ENCODE measurements around the gene ENDOG.

ENDOG gene

GRCh38 chr9:128802482-128802881 lies 15.8 kb upstream of the ENDOG start:
- no peaks in the 10 kb centered on the region for H3K4me1 ChIP-seq (ENCODE audit: insufficient read depth, insufficient read length)
- DNase-seq (ENCODE audit: low read depth, low spot score) = no peak
- peaks cover 79% of the 10 kb centered on the region for H3K36me3 ChIP-seq (ENCODE audit: insufficient read depth, insufficient read length, low read length)
- H3K4me3 ChIP-seq (ENCODE audit: insufficient read length, low read depth) = no peak overlapping the region
- no peak overlapping the region for H3K9ac ChIP-seq (ENCODE audit: insufficient read length, low read depth)
- H3K27me3 ChIP-seq (ENCODE audit: insufficient read depth, insufficient read length) = no peaks in the 10 kb centered on the region
- TF ChIP-seq ZNF274 (IDR thresholded peaks at IDR 0.05; ENCODE audit: low read depth, low read length) = no peak
- no peak for TF ChIP-seq YY1 (IDR thresholded peaks at IDR 0.05; ENCODE audit: insufficient read depth, insufficient read length)
- no peak for TF ChIP-seq SUZ12 (IDR thresholded peaks at IDR 0.05; ENCODE audit: extremely low read depth, insufficient read depth, insufficient read length)
- no peaks in the 10 kb centered on the region for H3K9me3 ChIP-seq (ENCODE audit: insufficient read depth, low read length)

GRCh38 chr9:128805661-128806060 lies 12.6 kb upstream of the ENDOG start:
- Histone ChIP-seq H3K9ac (ENCODE audit: insufficient read length, low read depth) (no peak overlapping the region), H3K27me3 (ENCODE audit: insufficient read depth, insufficient read length) (no peaks in the 10 kb centered on the region), H3K4me1 (ENCODE audit: insufficient read depth, insufficient read length) (no peaks in the 10 kb centered on the region), H3K4me3 (ENCODE audit: insufficient read length, low read depth) (no peak overlapping the region), H3K9me3 (ENCODE audit: insufficient read depth, low read length) (no peaks in the 10 kb centered on the region), H3K36me3 (ENCODE audit: insufficient read depth, insufficient read length, low read length) (peaks cover 71% of the 10 kb centered on the region)
- TF ChIP-seq ZNF274 (IDR thresholded peaks at IDR 0.05; ENCODE audit: low read depth, low read length) (no peak), YY1 (IDR thresholded peaks at IDR 0.05; ENCODE audit: insufficient read depth, insufficient read length) (no peak), SUZ12 (IDR thresholded peaks at IDR 0.05; ENCODE audit: extremely low read depth, insufficient read depth, insufficient read length) (no peak)
- DNase-seq (ENCODE audit: low read depth, low spot score) = no peak

GRCh38 chr9:128807827-128808226 lies 10.5 kb upstream of the ENDOG start:
- Histone ChIP-seq H3K4me1 (ENCODE audit: insufficient read depth, insufficient read length) (no peaks in the 10 kb centered on the region), H3K9me3 (ENCODE audit: insufficient read depth, low read length) (no peaks in the 10 kb centered on the region), H3K27me3 (ENCODE audit: insufficient read depth, insufficient read length) (no peaks in the 10 kb centered on the region), H3K36me3 (ENCODE audit: insufficient read depth, insufficient read length, low read length) (peaks cover 56% of the 10 kb centered on the region), H3K4me3 (ENCODE audit: insufficient read length, low read depth) (no peak overlapping the region), H3K9ac (ENCODE audit: insufficient read length, low read depth) (no peak overlapping the region)
- DNase-seq (ENCODE audit: low read depth, low spot score) = no peak
- TF ChIP-seq SUZ12 (IDR thresholded peaks at IDR 0.05; ENCODE audit: extremely low read depth, insufficient read depth, insufficient read length) = no peak
- TF ChIP-seq ZNF274 (IDR thresholded peaks at IDR 0.05; ENCODE audit: low read depth, low read length) = no peak
- TF ChIP-seq YY1 (IDR thresholded peaks at IDR 0.05; ENCODE audit: insufficient read depth, insufficient read length) = no peak

- no peak for DNase-seq (ENCODE audit: low read depth, low spot score)
- H3K9ac ChIP-seq (ENCODE audit: insufficient read length, low read depth) = no peak overlapping the region
- H3K4me3 ChIP-seq (ENCODE audit: insufficient read length, low read depth) = no peak overlapping the region
- peaks cover 49% of the 10 kb centered on the region for H3K36me3 ChIP-seq (ENCODE audit: insufficient read depth, insufficient read length, low read length)
- TF ChIP-seq ZNF274 (IDR thresholded peaks at IDR 0.05; ENCODE audit: low read depth, low read length) = no peak
- no peak for TF ChIP-seq YY1 (IDR thresholded peaks at IDR 0.05; ENCODE audit: insufficient read depth, insufficient read length)
- no peak for TF ChIP-seq SUZ12 (IDR thresholded peaks at IDR 0.05; ENCODE audit: extremely low read depth, insufficient read depth, insufficient read length)
- no peaks in the 10 kb centered on the region for H3K9me3 ChIP-seq (ENCODE audit: insufficient read depth, low read length)
- H3K4me1 ChIP-seq (ENCODE audit: insufficient read depth, insufficient read length) = no peaks in the 10 kb centered on the region
- no peaks in the 10 kb centered on the region for H3K27me3 ChIP-seq (ENCODE audit: insufficient read depth, insufficient read length)
Measured at GRCh38 chr9:128808543-128808942, 9.8 kb upstream of the ENDOG start.

- H3K4me1 ChIP-seq (ENCODE audit: insufficient read depth, insufficient read length) = no peaks in the 10 kb centered on the region
- peaks cover 43% of the 10 kb centered on the region for H3K36me3 ChIP-seq (ENCODE audit: insufficient read depth, insufficient read length, low read length)
- H3K9me3 ChIP-seq (ENCODE audit: insufficient read depth, low read length) = no peaks in the 10 kb centered on the region
- no peak overlapping the region for H3K4me3 ChIP-seq (ENCODE audit: insufficient read length, low read depth)
- no peak for DNase-seq (ENCODE audit: low read depth, low spot score)
- TF ChIP-seq SUZ12 (IDR thresholded peaks at IDR 0.05; ENCODE audit: extremely low read depth, insufficient read depth, insufficient read length) = no peak
- TF ChIP-seq YY1 (IDR thresholded peaks at IDR 0.05; ENCODE audit: insufficient read depth, insufficient read length) = no peak
- TF ChIP-seq ZNF274 (IDR thresholded peaks at IDR 0.05; ENCODE audit: low read depth, low read length) = no peak
- H3K9ac ChIP-seq (ENCODE audit: insufficient read length, low read depth) = no peak overlapping the region
- H3K27me3 ChIP-seq (ENCODE audit: insufficient read depth, insufficient read length) = no peaks in the 10 kb centered on the region
Measured at GRCh38 chr9:128809036-128809599, 9.2 kb upstream of the ENDOG start.

GRCh38 chr9:128809831-128810230 lies 8.5 kb upstream of the ENDOG start:
- no peaks in the 10 kb centered on the region for H3K9me3 ChIP-seq (ENCODE audit: insufficient read depth, low read length)
- DNase-seq (ENCODE audit: low read depth, low spot score) = no peak
- no peak overlapping the region for H3K4me3 ChIP-seq (ENCODE audit: insufficient read length, low read depth)
- peaks cover 42% of the 10 kb centered on the region for H3K36me3 ChIP-seq (ENCODE audit: insufficient read depth, insufficient read length, low read length)
- H3K27me3 ChIP-seq (ENCODE audit: insufficient read depth, insufficient read length) = no peaks in the 10 kb centered on the region
- TF ChIP-seq ZNF274 (IDR thresholded peaks at IDR 0.05; ENCODE audit: low read depth, low read length) (no peak), SUZ12 (IDR thresholded peaks at IDR 0.05; ENCODE audit: extremely low read depth, insufficient read depth, insufficient read length) (no peak), YY1 (IDR thresholded peaks at IDR 0.05; ENCODE audit: insufficient read depth, insufficient read length) (no peak)
- H3K4me1 ChIP-seq (ENCODE audit: insufficient read depth, insufficient read length) = no peaks in the 10 kb centered on the region
- no peak overlapping the region for H3K9ac ChIP-seq (ENCODE audit: insufficient read length, low read depth)

- Histone ChIP-seq H3K27me3 (ENCODE audit: insufficient read depth, insufficient read length) (no peaks in the 10 kb centered on the region), H3K9me3 (ENCODE audit: insufficient read depth, low read length) (no peaks in the 10 kb centered on the region), H3K9ac (ENCODE audit: insufficient read length, low read depth) (no peak overlapping the region), H3K36me3 (ENCODE audit: insufficient read depth, insufficient read length, low read length) (peaks cover 33% of the 10 kb centered on the region), H3K4me3 (ENCODE audit: insufficient read length, low read depth) (no peak overlapping the region), H3K4me1 (ENCODE audit: insufficient read depth, insufficient read length) (no peaks in the 10 kb centered on the region)
- no peak for DNase-seq (ENCODE audit: low read depth, low spot score)
- TF ChIP-seq YY1 (IDR thresholded peaks at IDR 0.05; ENCODE audit: insufficient read depth, insufficient read length) (no peak), ZNF274 (IDR thresholded peaks at IDR 0.05; ENCODE audit: low read depth, low read length) (no peak), SUZ12 (IDR thresholded peaks at IDR 0.05; ENCODE audit: extremely low read depth, insufficient read depth, insufficient read length) (no peak)
Measured at GRCh38 chr9:128810873-128811272, 7.4 kb upstream of the ENDOG start.
